Progenitor cell of endocrine pancreas (in vitro differentiated cells): Measurements from ENCODE around the gene STX8. TPM values are rescaled to one million over a fixed set of nuclear protein-coding genes. Genes with fewer than 3 reads are reported as not detected.
"Not testable (repeated sequence)": the region's sequence is repeated elsewhere in the genome, so short reads cannot be mapped to it uniquely, and the experiment has no call there.

Source experiments
- DNase-seq: peaks from one replicate; pipeline ENCODE4 v3.0.0; 2021; ENCODE audit warnings: low spot score; ENCODE audit not compliant: unreplicated experiment
- H3K27ac Mint-ChIP-seq: 2 replicates; pipeline ENCODE4 v1.8.0; 2021; ENCODE audit warnings: mild to moderate bottlenecking, moderate library complexity, mixed read lengths
- H3K27me3 Mint-ChIP-seq: 2 replicates; pipeline ENCODE4 v1.8.0; 2021; ENCODE audit warnings: mixed read lengths
- H3K36me3 Mint-ChIP-seq: 2 replicates; pipeline ENCODE4 v1.8.0; 2022; ENCODE audit warnings: mixed read lengths; ENCODE audit not compliant: insufficient read depth
- H3K4me1 Mint-ChIP-seq: 2 replicates; pipeline ENCODE4 v1.8.0; 2021; ENCODE audit warnings: low read depth, mixed read lengths
- H3K4me3 Mint-ChIP-seq: 2 replicates; pipeline ENCODE4 v1.8.0; 2021; ENCODE audit warnings: low read depth, mild to moderate bottlenecking, moderate library complexity, mixed read lengths
- H3K9me3 Mint-ChIP-seq: 2 replicates; pipeline ENCODE4 v1.8.0; 2021; ENCODE audit warnings: low read depth, mixed read lengths
- total RNA-seq: library from RNA; stranded (reverse); gene quantifications from 2 replicates; pipeline ENCODE4 v1.2.1, GENCODE V29; 2021
- TF ChIP-seq, protein P1 (sequence below): fragments of 200-600 bp; sonication (generic); IDR thresholded peaks from one replicate; pipeline ENCODE4 v1.5.0; 2021; ENCODE audit warnings: antibody characterized with exemption, mild to moderate bottlenecking; ENCODE audit not compliant: unreplicated experiment

Gene STX8
- total RNA-seq, 1 donor from 2014 or later = 63.4 TPM

DNA sequence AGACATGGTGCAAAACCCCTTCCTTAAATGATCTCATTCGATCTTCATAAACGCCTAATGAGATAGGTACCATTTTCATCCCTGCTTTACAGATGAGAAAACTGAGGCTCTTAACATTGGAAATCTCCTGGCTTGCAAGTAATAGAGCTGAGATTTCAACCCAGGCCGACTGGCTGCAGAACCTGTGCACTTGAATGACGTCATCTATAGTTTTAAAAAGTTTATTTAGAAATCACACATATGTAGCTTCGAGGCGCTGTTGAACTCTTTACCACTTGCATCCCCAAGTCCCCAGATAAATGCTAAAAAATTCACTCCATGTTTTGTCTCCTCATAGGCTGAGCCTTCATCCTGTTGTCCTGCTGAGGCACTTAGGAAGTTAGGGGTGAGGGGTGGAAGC, 30.8 kb upstream of the STX8 start:
- Mint-ChIP-seq H3K36me3 (no peaks in the 10 kb centered on the region), H3K27me3 (peaks cover 3% of the 10 kb centered on the region), H3K4me3 (no peak overlapping the region), H3K9me3 (peaks cover 3% of the 10 kb centered on the region), H3K27ac (no peak overlapping the region), H3K4me1 (no peaks in the 10 kb centered on the region)
- TF ChIP-seq, protein P1, sequence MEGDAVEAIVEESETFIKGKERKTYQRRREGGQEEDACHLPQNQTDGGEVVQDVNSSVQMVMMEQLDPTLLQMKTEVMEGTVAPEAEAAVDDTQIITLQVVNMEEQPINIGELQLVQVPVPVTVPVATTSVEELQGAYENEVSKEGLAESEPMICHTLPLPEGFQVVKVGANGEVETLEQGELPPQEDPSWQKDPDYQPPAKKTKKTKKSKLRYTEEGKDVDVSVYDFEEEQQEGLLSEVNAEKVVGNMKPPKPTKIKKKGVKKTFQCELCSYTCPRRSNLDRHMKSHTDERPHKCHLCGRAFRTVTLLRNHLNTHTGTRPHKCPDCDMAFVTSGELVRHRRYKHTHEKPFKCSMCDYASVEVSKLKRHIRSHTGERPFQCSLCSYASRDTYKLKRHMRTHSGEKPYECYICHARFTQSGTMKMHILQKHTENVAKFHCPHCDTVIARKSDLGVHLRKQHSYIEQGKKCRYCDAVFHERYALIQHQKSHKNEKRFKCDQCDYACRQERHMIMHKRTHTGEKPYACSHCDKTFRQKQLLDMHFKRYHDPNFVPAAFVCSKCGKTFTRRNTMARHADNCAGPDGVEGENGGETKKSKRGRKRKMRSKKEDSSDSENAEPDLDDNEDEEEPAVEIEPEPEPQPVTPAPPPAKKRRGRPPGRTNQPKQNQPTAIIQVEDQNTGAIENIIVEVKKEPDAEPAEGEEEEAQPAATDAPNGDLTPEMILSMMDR = no peak
- DNase-seq = no peak

DNA sequence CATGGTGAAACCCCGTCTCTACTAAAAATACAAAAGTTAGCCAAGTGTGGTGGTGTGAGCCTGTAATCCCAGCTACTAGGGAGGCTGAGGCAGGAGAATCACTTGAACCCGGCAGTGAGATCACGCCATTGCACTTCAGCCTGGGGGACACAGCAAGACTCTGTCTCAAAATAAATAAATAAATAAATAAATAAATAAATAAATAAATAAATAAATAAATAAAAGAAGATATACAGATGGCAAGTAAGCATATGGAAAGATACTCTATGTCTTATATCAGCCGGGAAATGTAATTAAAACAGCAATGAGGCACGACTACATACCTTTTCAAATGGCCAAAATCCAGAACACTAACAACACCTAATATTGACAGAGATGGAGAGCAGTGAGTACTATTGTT, 29.0 kb upstream of the STX8 start:
- H3K9me3 Mint-ChIP-seq, H3K36me3 Mint-ChIP-seq, DNase-seq, H3K27me3 Mint-ChIP-seq, H3K27ac Mint-ChIP-seq, H3K4me1 Mint-ChIP-seq, H3K4me3 Mint-ChIP-seq: not testable (repeated sequence)

DNA sequence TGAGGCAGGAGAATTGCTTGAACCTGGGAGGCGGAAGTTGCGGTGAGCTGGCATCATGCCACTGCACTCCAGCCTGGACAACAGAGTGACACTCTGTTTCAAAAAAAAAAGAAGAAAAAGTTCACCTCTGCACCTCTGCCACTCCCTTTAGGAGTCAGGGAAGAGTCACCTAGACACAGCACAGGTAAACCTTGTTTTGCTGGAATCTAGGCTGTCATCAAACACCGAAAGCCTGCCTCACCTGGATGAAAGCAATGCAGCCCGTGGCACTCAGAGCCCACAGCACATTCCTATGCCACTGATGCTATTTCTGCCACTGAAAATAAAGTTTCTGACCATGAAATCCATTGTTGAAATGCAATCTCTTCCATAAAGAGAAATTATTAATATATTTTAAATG, 23.0 kb upstream of the STX8 start:
- Mint-ChIP-seq H3K27ac (no peak overlapping the region), H3K36me3 (no peaks in the 10 kb centered on the region)

DNA sequence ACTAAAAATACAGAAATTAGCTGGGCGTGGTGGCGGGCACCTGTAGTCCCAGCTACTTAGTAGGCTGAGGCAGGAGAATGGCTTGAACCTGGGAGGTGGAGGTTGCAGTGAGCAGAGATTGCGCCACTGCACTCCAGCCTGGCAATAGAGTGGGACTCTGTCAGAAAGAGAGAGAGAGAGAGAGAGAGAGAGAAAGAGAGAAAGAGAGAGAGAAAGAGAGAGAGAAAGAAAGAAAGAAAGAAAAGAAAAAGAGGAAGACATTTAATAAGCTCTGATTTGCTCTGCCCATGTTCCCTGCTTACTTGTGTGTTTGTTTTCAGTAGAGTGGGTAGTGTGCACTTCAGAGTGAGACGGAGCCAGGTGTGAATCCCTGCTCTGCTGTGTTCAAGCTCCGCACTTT, 22.0 kb upstream of the STX8 start:
- not testable (repeated sequence) for H3K9me3 Mint-ChIP-seq, H3K36me3 Mint-ChIP-seq, H3K4me1 Mint-ChIP-seq

More for the DNA sequence above, 23.0 kb upstream of the STX8 start:
- no peak for DNase-seq
- no peaks in the 10 kb centered on the region for H3K4me1 Mint-ChIP-seq
- no peak overlapping the region for H3K4me3 Mint-ChIP-seq
- H3K27me3 Mint-ChIP-seq = peaks cover 4% of the 10 kb centered on the region
- H3K9me3 Mint-ChIP-seq = no peaks in the 10 kb centered on the region
- TF ChIP-seq, protein P1 = no peak

DNA sequence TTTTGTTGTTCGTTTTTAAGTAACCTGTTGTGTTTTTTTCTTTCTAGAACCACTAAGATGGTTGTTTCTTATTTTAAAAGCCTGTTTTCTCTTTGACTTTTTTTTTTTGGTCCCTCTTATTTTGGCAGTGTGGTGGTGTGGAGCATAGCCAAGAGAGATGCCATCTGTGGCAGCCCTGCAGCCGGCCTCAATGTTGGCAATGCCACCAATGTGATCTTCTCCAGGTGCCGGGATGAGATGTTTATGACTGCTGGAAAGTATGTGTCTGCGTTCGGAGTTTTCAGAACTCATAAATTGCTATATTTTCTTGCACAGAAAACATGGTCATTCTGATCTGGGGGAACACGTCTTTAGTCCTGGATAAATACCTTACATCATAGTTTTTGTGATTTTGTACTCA, 18.4 kb upstream of the STX8 start:
- H3K27ac Mint-ChIP-seq = no peak overlapping the region
- H3K36me3 Mint-ChIP-seq = no peaks in the 10 kb centered on the region
- TF ChIP-seq, protein P1 = no peak
- H3K4me3 Mint-ChIP-seq = no peak overlapping the region
- peaks cover 4% of the 10 kb centered on the region for H3K27me3 Mint-ChIP-seq
- H3K4me1 Mint-ChIP-seq = no peaks in the 10 kb centered on the region
- H3K9me3 Mint-ChIP-seq = no peaks in the 10 kb centered on the region
- DNase-seq = no peak

More for the DNA sequence above, 22.0 kb upstream of the STX8 start:
- not testable (repeated sequence) for H3K4me3 Mint-ChIP-seq, DNase-seq, H3K27ac Mint-ChIP-seq, H3K27me3 Mint-ChIP-seq

DNA sequence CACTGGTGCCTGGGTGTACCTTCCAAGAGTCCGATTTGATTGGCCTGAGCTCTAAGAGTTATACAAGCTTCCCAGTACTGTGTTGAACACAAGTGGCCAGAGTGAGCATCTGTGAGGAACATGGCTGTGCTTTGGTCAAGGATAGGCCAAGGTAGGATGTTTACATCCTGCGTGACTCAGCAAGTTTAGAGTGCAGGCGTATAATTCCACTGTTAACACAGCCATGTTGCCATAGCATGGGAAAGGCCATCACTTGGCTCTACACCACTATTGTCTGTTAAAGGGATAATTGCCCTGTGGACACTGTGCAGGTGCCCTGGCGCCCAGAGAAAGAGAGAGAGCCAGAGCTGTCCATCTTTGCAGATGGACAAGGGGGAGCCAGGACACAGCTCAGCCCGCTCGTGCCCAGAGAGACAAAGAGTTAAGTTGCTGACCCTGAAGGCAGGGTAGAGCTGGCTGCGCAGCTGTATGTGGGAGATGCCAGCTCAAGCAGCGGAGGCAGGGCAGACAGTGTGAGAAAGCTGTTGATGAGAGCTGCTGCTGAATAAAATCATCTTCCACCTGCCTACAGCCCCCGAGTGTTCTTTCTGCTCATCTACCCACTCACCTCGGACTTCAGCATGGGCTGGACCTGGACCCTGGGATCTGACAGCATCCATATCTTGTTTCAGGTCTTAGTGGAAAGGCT, 12.5 kb upstream of the STX8 start:
- no peak for DNase-seq
- Mint-ChIP-seq H3K4me3 (no peak overlapping the region), H3K4me1 (no peaks in the 10 kb centered on the region), H3K9me3 (peaks cover 9% of the 10 kb centered on the region), H3K27me3 (no peaks in the 10 kb centered on the region), H3K27ac (no peak overlapping the region), H3K36me3 (no peaks in the 10 kb centered on the region)
- TF ChIP-seq, protein P1 = no peak
